OCI-LY3 (cell line): ENCODE results near the gene C1GALT1.

Source experiments
- H2AFZ ChIP-seq: fragments of 200-600, 300-600 bp; shearing (Covaris generic); 2 replicates; pipeline ENCODE4 v1.6.0; 2014; ENCODE audit warnings: antibody characterized with exemption, low read depth, low read length
- H3K27ac ChIP-seq: fragments of 200-600, 300-600 bp; sonication (generic); 2 replicates; pipeline ENCODE4 v1.5.1; 2014; ENCODE audit warnings: mild to moderate bottlenecking, low read length, moderate library complexity, mixed read lengths
- H3K27me3 ChIP-seq: fragments of 200-600, 300-600 bp; sonication (generic); 2 replicates; pipeline ENCODE4 v1.6.1; 2014; ENCODE audit warnings: low read depth, low read length, mixed read lengths
- H3K36me3 ChIP-seq: fragments of 200-600, 300-600 bp; sonication (generic); replicated peaks from 2 replicates; pipeline ENCODE3; 2014; ENCODE audit warnings: low read depth, low read length, mixed read lengths
- H3K4me1 ChIP-seq: fragments of 300-600, 200-600 bp; sonication (generic); 2 replicates; pipeline ENCODE4 v1.6.1; 2014; ENCODE audit warnings: low read length, mixed read lengths
- H3K4me2 ChIP-seq: fragments of 200-600, 300-600 bp; sonication (generic); 2 replicates; pipeline ENCODE4 v1.6.1; 2014; ENCODE audit warnings: low read length, mixed read lengths
- H3K4me3 ChIP-seq: fragments of 300-600, 200-600 bp; sonication (generic); 2 replicates; pipeline ENCODE4 v1.5.1; 2014; ENCODE audit warnings: antibody characterized with exemption, mild to moderate bottlenecking, low read length, moderate library complexity
- H3K79me2 ChIP-seq: fragments of 300-600, 200-600 bp; shearing (Covaris generic); 2 replicates; pipeline ENCODE4 v1.6.1; 2014; ENCODE audit warnings: mild to moderate bottlenecking, low read length, mixed read lengths
- H3K9ac ChIP-seq: fragments of 300-600, 200-600 bp; shearing (Covaris generic); 2 replicates; pipeline ENCODE4 v1.6.0; 2014; ENCODE audit warnings: mild to moderate bottlenecking, low read length, moderate library complexity
- H3K9me3 ChIP-seq: fragments of 200-600, 300-600 bp; shearing (Covaris generic); 2 replicates; pipeline ENCODE4 v1.6.1; 2014; ENCODE audit warnings: low read length, mixed read lengths; ENCODE audit not compliant: insufficient read depth
- H4K20me1 ChIP-seq: fragments of 200-600, 300-600 bp; sonication (generic); 2 replicates; pipeline ENCODE4 v1.6.1; 2016; ENCODE audit warnings: low read length, mixed read lengths; ENCODE audit not compliant: insufficient read depth
- EZH2phosphoT487 ChIP-seq: fragments of 200-600 bp; shearing (Covaris generic); IDR thresholded peaks from 2 replicates; pipeline ENCODE4 v1.6.1; 2018; ENCODE audit warnings: antibody characterized with exemption, mixed run types, low read depth
- TF ChIP-seq, protein P1 (sequence below): fragments of 200-600, 300-600 bp; sonication (generic); IDR thresholded peaks from 2 replicates; pipeline ENCODE4 v1.5.1; 2014; ENCODE audit warnings: antibody characterized with exemption, low read length, low read depth

C1GALT1 gene

DNA sequence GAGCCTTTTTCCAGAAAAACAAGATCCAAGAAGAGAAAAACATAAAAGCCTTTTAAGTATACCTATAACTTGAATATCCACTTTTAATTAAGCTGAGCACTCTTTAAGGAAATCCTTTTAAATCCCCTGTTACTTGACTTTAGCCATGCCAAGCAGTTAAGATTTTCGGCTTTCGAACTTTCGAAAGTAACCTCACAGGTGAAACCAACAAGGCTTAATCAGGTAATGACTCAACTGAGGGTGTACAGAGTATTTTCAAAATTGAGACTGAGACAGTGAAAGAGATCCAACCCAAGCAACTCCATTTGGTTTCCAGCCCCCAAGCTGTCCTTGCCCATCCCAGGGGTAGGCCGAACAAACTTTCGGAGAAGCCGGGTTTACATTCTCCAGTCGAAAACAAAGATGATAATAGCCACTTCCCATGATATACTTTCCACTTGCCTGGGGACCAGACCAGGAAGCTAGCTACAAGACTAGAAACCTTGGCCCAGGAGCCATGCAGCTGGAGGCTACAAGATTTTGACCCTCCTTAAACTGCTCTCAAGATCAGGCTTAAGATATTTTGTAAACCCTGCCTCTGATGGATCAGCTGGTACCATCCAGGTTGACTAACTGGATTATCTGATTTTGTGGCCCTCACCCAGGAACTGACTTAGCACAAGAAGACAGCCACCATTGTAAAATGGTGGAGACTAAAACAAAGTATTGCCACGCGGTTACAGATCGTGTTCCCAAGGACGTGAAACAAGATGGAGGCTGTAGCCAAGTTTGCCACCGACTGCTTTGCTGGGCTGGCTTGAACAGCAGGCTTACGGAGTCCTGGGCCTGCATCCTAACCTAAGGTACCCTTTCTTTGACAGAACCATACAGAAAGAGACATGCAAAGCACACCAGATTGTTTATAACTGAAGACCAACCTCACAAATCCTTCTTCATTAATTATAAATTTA lies 32.3 kb downstream of the C1GALT1 start:
- H3K79me2 ChIP-seq: peaks cover 17% of the 10 kb centered on the region
- peaks cover under 1% of the 10 kb centered on the region; the same call in 1 of the 2 replicates for H3K4me1 ChIP-seq
- H3K36me3 ChIP-seq: peaks cover 13% of the 10 kb centered on the region
- H3K9ac ChIP-seq: no peak overlapping the region
- H3K9me3 ChIP-seq: no peaks in the 10 kb centered on the region
- no peaks in the 10 kb centered on the region for H4K20me1 ChIP-seq
- TF ChIP-seq, protein P1, sequence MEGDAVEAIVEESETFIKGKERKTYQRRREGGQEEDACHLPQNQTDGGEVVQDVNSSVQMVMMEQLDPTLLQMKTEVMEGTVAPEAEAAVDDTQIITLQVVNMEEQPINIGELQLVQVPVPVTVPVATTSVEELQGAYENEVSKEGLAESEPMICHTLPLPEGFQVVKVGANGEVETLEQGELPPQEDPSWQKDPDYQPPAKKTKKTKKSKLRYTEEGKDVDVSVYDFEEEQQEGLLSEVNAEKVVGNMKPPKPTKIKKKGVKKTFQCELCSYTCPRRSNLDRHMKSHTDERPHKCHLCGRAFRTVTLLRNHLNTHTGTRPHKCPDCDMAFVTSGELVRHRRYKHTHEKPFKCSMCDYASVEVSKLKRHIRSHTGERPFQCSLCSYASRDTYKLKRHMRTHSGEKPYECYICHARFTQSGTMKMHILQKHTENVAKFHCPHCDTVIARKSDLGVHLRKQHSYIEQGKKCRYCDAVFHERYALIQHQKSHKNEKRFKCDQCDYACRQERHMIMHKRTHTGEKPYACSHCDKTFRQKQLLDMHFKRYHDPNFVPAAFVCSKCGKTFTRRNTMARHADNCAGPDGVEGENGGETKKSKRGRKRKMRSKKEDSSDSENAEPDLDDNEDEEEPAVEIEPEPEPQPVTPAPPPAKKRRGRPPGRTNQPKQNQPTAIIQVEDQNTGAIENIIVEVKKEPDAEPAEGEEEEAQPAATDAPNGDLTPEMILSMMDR: no peak
- no peaks in the 10 kb centered on the region for H3K27me3 ChIP-seq
- H3K27ac ChIP-seq: no peak overlapping the region
- H3K4me2 ChIP-seq: no peak overlapping the region
- H2AFZ ChIP-seq: no peak overlapping the region
- no peak overlapping the region for H3K4me3 ChIP-seq

- H2AFZ ChIP-seq: no peak overlapping the region
- peaks cover 13% of the 10 kb centered on the region for H3K36me3 ChIP-seq
- H3K4me1 ChIP-seq: peaks cover 6% of the 10 kb centered on the region; the same call in 1 of the 2 replicates
- peaks cover 10% of the 10 kb centered on the region for H3K79me2 ChIP-seq
- no peaks in the 10 kb centered on the region for H3K9me3 ChIP-seq
- H3K27ac ChIP-seq: no peak overlapping the region
- H3K4me2 ChIP-seq: no peak overlapping the region
- H3K9ac ChIP-seq: no peak overlapping the region
- H4K20me1 ChIP-seq: no peaks in the 10 kb centered on the region
- no peak for TF ChIP-seq EZH2phosphoT487
- TF ChIP-seq, protein P1: no peak
- H3K4me3 ChIP-seq: no peak overlapping the region
- H3K27me3 ChIP-seq: no peaks in the 10 kb centered on the region
These were observed 33.9 kb downstream of the C1GALT1 start for GRCh38 chr7:7216279-7216678.

GRCh38 chr7:7219216-7219615 lies 36.9 kb downstream of the C1GALT1 start:
- H3K4me3 ChIP-seq: no peak overlapping the region
- H3K4me2 ChIP-seq: no peak overlapping the region
- no peak overlapping the region for H2AFZ ChIP-seq
- H3K79me2 ChIP-seq: peaks cover 5% of the 10 kb centered on the region; the same call in 1 of the 2 replicates
- no peaks in the 10 kb centered on the region for H3K27me3 ChIP-seq
- TF ChIP-seq EZH2phosphoT487: no peak
- TF ChIP-seq, protein P1: no peak
- no peak overlapping the region for H3K9ac ChIP-seq
- H4K20me1 ChIP-seq: no peaks in the 10 kb centered on the region
- H3K9me3 ChIP-seq: no peaks in the 10 kb centered on the region
- H3K27ac ChIP-seq: no peak overlapping the region
- H3K4me1 ChIP-seq: peaks cover 6% of the 10 kb centered on the region; the same call in 1 of the 2 replicates
- H3K36me3 ChIP-seq: peaks cover 17% of the 10 kb centered on the region

- Histone ChIP-seq H2AFZ (no peak overlapping the region), H3K9ac (no peak overlapping the region), H3K9me3 (no peaks in the 10 kb centered on the region), H3K4me3 (no peak overlapping the region), H3K79me2 (peaks cover 5% of the 10 kb centered on the region; the same call in 1 of the 2 replicates), H3K4me1 (peaks cover 6% of the 10 kb centered on the region; the same call in 1 of the 2 replicates), H3K4me2 (no peak overlapping the region), H3K27ac (no peak overlapping the region), H3K36me3 (peaks cover 17% of the 10 kb centered on the region), H4K20me1 (no peaks in the 10 kb centered on the region), H3K27me3 (no peaks in the 10 kb centered on the region)
- TF ChIP-seq, protein P1: no peak
- TF ChIP-seq EZH2phosphoT487: no peak
These were observed 38.5 kb downstream of the C1GALT1 start for GRCh38 chr7:7220821-7221220.
